NCI-H187 treated with DMSO at 0.1 percent for 48 hours (cell line): Measurements from ENCODE around the gene GDF9.

Experiments used
- DNase-seq: peaks from one replicate; lab custom pipeline; 2025; lab: John Stamatoyannopoulos, UW

Gene GDF9

DNA sequence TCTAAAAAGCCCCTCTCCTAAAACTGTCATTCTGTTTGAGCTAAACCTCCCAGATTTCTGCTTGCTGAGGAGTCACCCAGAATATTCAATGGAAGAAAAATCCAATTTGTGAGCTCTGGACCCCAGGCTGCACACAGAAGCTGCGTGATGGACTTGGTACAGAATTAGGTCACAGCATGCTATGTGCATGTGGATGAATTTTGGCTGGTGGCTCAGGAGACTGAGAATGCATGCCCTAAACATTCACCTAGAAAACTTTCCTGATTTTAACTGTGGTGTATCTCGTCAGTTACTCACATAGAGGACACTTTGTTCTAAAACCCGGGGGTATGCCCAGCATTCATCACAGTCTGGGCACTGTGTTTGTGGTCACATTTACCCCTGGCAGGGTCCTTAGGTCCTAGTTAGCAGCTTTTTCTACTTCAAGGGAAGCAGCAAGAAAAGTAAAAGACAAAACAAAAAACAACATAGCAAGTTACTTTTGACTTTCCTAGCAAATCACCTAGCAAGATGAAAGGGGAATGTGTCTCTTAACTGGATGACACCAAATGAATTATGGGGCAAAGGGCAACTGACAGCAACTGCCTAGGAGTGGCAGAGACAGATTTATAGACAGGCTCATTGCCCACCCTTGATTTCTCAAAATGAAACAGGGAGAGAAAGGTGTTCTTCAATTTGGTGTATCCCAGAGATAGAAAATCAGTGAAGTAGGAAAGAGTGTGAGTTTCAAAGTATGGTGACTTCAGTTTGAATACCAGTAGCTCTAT is 27.6 kb downstream of the GDF9 start:
- DNase-seq = no peak

DNA sequence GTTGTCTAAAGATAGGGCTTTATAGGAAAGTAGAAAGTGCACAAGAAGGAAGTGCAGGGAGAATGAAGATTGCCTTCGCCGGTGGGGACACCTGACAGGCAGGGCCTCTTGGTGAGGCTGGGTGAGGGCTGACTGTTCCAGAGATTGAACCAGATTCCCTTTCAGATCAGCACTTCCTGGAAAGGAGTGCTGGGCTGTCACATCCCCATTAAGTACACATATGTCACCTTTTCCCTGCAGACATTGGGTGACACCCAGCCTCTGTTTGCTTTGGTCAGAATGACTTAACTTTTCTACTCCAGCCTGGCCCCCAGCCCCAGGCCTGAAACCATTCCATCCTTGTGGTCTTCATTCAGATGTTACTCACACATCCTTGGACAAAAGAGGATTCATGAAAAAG is 28.4 kb downstream of the GDF9 start:
- no peak for DNase-seq

DNA sequence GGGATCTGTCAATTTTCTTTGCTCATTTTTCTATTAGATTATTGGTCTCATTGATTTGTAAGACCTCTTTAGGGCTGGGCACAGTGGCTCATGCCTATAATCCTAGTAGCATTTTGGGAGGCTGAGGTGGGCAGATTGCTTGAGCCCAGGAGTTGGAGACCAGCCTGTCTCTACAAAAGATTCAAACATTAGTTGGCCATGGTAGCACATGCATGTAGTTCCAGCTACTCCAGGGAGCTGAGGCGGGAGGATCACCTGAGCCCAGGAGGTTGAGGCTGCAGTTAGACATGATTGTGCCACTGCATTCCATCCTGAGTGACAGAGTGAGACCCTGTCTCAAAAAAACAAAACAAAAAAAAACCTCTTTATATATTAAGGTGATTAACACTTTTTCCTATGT is 29.4 kb downstream of the GDF9 start:
- DNase-seq = no peak

DNA sequence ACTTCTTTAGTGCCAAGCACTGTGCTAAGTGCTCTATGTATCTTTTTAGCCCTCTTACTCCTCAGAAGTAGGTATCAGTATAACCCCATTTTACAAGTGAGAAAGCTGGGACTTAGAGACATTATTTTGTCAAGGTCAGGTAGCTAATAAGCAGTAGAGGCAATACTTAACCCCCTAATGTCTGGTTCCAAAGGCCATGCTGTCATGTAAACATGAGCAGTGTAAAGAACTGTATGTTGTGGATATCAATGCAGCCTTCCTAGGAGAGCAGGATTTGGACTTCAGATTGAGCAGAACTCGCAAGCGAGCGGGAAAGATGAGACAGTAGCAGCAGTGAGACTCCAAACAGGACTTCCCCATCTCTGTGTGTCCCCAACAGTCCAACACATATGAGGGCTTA is 32.2 kb downstream of the GDF9 start:
- DNase-seq = no peak

DNA sequence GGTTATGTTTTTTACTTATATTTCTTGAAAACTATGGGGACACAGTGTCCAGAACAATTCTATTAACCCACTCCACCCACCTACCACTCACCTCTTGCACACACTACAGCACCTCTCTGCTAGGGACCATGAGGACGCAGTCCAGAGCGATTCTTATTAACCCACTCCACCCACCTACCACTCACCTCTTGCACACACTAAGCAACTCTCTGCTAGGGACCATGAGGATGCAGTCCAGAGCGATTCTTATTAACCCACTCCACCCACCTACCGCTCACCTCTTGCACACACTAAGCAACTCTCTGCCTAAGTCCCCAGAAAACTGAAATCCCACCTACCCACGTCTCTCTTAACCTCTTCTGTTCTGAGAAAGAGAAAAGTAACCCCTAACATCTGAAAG is 33.7 kb downstream of the GDF9 start:
- DNase-seq = no peak

DNA sequence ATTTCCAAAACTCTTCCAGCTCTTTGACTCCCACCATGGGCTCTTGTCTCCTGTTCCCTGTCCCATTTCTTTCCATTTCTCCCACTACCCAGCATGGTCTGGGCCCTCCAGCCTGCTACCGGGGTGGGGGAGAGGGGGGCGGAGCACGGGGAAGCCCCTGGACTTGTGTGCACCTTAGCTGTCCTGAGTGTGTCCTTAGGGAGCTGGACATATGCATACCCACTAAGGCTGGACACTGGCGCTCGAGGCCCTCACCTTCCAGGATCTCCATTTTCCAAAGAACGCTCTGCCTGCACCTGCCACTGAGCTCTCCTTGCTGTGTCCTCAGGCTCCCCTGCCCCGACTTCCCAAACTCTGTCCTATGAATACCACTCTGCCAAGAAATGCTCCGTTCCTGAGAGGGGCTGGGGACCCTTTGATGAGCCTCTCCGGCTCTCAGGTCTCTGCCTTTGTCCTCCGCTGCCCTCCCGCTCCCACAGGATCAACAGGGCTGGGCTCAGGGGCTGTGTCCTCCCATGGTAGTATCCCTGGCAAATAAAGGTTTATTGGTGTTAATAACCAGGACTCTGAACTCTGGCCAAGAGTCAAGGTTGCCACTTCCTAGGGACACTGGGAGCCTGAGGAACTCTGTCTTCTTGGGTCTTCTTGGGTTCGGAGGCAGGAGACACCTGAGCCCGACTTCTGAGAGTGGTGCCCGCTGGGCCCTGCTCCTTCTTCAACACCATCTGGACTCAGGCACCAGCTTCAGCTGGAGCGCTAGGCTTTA is 35.0 kb downstream of the GDF9 start:
- DNase-seq = no peak

DNA sequence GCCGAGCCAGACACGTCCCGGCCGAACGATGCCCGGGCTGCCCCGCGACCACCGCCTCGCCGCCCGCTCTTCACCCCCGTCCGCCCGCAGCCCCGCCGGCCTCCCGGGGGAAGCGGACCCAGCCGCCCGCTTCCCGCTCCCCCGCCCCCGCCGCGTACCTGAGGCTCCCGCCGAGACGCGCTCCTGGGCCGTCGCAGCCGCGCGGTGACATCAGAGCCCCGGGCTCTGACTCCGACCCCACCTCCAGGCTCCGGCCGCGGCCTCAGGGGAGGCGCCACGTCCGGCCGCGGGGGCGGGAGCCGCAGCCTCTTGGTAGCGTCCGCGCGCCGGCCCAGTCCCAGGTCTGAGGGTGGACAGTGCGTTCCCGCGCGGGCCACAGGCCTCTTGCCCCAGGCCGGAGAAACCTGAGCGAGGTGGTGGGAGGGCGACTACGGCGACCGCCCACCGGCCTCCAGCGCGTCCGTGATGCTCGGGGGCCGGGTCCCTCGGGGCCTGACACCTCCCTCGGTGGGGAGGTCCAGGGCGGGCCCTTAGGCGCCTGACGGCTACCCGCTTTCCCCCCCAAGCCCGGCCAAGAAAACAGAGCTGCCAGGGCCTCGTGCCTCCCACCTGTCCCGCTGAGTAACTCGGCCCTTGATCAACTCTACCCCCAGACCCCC is 35.7 kb downstream of the GDF9 start, which contains the start of gene SHROOM1:
Gene SHROOM1 (minus strand): TSS at position 212 of the 659 bp plus-strand sequence. CDS start 4,507 bp downstream, outside the sequence.
- DNase-seq = no peak

DNA sequence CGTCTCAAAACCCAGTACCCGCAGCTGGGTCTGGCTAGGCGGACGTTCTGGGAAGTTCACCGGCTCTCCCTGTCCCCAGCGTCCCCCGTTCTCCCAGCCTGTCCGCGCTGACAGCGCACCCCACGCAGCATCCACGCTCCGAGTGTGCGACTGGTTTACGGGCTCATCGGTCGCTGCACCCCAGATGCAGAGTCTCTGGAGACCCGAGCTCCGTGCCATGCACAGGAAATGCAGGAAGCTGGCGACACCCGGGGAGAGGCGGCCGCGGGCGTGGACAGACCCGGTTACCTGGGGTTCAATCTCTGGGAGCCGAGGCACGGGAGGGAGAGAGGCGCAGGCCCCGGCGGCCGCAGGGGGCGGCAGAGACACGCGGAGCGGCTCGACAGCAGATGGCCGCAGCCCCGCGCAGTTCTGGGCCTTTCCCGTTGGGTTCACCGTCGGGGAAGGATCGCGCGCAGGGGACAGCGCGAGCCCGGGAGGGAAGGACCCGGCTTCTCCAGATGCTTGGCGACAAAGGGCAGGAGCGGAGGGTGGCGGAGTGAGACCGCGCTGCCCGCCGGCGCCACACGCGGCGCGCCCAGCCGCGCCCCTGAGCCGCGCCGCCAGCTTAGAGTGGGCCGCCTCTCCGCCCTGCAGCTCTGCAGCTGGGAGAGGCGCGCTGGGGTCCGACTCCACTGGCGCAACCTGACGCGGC is 36.4 kb downstream of the GDF9 start:
- DNase-seq = no peak

DNA sequence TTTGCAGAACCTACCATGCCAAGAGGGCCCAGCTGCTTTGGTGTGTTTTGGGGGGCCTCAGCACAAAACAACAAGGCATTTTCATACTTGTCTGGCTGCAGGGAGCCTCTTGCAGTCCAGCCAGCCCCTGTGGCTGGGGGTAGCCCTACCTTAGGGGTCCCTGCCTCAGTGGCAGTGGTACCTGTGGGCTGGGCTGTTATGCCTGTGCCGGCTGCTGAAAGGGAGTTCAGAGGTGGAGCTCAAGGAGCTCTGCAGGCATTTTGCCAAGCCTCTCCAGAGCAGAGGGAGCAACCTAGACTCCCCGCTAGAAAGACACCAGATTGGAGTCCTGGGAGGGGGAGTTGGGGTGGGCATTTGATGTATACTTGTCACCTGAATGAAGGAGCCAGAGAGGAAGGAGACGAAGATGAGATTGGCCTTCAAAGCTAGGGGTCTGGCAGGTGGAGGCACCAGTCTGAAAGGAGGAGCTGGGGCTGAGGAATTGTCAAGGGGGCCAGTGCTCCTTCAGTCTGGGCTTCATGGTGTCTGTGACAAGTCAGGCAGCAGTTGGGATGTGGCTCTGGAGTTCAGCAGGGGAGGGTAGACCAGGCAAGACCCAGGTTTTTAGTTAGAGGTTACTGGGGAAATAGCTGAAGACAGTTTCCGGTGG is 37.3 kb downstream of the GDF9 start:
- no peak for DNase-seq

DNA sequence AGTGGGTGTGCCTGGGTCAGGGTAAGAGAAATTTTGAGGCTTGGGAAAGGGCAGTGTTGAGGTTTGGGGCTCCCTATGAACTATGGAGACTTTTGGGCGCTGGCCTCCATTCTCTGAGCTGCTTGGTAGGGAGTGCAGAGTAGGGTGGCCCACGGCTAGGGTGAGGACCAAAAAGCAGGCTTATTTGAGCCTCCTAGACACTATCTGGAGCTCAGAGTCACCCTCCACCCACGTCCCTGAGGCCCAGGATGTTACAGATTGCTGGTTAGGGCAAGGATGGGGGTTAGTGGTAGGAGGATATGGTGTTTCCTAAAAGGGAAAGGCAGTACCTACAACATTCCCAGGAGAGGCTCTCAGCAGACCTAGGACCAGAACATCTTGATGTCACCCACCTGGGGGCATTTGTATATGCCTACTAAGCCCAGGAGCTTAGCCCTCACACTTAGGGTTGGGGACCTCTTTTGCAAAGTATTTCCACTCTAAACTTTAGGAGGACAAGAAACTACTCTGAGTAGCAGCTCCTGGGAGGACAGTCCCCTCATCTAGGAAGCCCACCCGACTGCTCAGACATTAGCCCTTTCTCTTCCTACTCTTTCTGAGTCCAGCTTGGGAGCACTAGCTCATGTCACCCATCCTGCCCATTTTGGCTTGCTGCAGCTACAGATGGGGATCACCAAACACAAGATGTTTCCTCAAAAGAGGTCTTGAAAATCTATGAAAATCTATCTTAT is 38.2 kb downstream of the GDF9 start:
- no peak for DNase-seq

DNA sequence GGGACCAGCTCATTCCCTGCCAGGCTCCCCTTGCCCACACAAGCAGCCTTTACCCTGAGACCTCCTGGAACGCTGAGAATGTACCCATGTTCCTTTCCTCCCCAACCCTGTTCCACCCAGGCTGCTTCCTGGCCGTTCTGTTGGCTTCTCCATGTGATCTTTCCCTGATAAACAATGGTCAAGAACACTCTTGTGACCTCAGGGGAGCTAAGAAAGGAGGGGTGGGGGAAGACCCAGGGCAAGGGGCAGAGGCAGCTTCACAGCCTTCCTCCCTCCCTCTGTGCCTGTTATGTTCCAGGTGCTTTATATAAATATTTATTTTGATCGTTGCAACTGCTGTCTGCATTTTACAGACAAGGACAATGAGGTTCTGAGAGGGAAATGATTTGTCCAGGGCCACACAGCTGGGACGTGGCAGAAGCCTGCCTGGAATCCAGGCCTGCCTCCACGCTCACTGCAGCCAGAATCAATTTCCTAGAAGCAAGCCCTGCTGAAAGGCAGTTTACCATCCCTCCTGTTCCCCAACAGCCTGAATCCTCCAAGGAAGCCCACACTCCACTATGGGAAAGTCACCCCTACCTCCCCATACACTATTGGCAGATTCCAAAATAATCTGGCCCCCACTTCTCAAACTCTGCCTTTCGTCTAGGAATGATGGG is 39.7 kb downstream of the GDF9 start:
- DNase-seq = no peak

DNA sequence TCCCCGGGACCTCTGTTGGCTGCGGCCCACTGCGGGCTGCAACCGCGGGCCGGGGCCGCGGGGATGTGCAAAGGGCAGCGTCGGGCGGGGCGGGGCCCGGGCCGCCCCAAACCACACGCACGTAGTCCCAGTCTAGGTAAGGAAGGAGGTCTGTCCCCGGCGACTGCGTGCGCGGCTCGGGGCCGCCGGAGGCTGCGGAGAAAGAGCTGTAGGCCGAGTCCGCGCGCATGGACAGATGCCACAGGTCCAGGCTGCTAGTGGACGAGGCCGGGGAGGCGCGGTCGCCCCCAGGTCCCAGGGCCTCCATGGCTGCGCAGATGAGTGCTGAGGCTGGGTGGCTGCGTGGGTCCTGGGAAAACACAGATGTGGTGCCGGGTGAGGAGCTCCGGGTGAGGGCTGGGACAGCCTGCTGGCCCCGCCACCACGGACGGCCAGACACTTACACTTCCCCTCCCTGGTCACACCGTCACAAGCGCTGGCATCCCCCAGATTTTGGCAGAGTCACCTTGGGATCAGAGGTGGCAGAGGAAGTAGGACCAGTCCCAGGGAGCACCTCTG is 40.4 kb downstream of the GDF9 start:
- DNase-seq = no peak

DNA sequence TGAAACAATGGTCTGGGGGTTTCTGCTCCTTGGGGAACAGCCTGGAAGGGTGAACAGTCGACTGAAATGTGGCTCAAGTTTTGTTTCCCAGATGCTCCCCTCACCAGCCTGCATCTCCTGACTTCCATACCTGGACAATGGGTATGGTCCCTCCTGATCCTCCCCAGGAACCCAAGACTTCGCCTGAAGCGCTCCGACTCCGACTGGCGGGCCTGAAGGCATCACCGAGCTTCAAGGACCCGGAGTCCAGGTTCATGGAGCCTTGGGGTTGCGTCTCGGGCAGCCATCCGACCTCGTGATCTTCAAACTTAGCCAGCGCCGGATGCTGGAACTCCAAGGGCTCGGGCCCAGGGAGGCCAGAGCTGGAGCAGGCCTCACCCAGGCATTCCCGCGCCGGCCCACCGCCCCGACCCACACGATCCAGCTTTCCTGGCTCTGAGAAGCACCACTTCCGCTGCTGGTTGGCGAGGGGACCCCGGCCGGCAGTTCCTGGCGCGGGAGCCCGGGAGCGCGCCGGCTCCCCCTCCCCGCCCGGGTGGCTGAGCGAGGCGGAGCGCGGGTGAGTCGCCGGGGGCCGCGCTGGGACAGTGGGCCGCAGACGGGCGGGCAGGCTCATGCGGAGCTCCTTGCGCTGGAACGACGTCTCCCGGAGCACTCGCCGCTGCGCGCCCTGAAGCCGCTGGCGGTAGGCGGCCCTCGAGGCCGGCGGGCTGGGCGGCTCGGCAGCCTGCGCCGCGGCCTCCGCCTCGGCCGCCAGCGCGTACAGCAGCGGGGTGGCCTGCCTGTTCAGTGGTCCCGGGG is 41.0 kb downstream of the GDF9 start:
- no peak for DNase-seq

DNA sequence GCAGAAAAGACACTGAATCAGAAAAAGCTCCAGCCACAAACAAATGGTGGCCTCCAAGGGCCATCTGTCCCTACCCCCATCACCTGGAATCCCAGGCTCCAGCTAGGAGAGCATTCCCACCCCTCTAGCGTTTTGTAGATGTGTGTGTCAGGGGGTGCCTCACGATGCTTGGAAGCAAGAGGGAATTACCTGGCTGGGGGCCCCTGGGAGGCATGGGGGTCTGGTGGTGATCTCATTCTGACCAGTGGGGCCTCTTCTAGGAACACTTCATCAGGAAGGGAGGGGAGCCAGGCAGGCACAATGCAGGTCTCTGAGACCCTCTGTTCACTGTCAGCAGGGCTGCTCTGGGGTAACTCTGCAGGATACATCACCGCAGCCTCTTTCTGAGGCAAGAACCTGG is 41.8 kb downstream of the GDF9 start:
- DNase-seq = no peak

DNA sequence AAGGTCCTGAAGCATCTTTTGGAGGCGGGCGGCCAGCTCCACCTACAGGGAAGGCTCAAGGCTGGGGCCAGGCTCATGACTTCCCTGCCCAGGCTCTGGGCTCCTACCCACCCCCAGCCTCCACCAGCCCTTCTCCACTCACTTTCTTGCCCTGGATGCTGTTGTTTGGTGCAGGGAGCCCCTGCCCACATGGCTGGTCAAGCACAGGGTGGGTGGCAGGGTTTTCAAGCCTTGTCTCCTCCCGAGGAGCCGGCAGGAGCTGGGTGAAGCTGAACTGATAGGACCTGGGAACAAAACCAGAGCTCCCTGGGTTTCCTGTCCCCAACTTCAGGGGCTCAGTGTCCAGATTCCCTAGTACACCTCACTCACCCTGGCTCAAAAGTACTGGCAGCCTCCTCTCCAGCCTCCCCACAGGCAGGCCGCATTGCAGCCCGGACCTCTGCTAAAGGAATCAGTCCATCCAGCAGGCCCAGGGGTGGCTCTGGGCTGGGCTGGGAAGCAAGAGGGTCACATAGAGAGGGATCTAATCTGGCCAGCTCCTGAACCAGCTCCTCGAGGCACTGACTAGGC is 42.7 kb downstream of the GDF9 start:
- no peak for DNase-seq

DNA sequence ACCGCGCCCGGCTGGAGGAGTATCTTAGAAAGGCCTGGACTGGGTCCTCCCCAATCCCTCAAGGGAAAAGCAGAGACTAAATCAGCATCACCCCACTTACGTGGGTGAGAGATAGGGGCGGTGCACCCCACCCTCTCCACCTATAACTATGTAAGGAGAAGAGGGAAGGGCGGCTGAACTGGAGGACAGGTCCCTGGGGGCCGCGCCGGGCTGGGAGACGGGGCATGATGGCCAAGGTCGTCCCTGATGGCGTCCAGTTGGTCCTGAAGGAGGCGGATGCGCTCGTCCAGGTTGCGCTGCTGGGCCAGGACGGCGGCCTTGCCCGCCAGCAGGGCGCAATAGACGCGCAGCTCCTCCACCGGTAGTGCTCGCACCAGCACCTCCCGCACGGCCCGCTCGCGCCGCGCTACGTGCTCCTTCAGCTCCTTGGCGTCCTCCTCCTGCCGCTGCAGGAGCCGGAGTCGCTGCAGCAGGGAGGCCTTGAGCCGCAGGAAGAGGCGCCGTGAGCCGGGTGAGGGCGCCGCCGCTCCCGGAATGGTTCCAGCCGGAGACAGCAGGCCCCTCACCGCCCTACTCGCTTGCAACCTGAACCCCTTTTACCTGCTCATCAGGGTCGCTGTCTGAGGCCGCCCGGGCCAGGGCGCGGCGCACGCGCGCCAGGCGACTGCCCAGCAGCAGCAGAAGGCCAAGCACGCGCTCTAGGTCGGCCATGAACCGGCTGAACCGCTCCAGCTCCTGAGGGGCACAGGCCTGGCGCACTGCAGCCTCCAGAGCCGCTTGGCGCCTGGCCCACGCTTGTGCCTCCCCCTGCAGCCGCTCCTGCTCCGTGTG is 43.4 kb downstream of the GDF9 start:
- DNase-seq = no peak

DNA sequence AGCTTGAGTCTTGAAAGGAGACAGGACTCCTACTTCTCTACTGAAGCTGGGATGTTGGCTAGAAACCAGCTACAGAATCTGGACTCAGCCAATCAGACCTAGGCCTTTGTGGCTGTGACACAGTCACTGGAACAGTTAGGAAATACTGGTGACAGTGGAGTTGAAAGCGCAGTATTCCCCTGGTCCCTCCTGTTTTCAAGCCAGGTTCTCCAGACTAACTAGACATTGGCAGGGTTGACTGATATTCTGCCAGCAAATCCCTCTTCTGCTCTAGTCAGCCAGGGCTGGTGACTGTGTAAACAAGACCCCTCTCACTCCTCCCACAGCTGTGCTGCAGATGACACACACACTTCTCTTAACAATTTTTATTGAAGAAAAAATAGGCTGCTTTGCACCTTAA is 44.5 kb downstream of the GDF9 start:
- DNase-seq = no peak

DNA sequence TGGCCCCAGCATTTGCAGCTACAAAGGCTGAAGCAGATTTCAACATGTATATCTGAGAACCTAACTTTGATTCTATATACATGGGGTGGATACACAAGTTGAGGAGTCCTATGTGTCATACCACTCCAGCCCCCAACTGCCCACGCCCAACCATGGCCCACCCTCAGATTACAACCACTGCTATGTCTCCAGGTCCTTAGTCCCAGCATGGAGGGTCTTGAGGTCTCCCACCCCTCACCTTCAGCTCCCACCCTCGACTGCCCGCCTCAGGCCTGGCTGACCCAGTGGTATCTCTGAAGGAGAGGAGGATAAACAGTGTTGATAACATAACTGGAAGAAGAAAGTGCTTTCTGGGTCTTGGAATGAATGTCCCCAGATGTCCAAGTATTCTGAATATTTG is 44.9 kb downstream of the GDF9 start:
- DNase-seq = no peak
